GM12878 (cell line): ENCODE measurements around the gene ST6GALNAC3. TPM values are rescaled to one million over a fixed set of nuclear protein-coding genes. Genes with fewer than 3 reads are reported as not detected.

Experiments
- ATAC-seq: fragments of 200-7000 bp; cut with Tn5 transposase; 3 replicates; pipeline ENCODE4 v1.9.1; 2020; ENCODE audit warnings: mild to moderate bottlenecking, moderate library complexity
- BruUV-seq: library from RNA; stranded (reverse); fragments of 400-500 nt; replicated peaks from 2 replicates; lab custom pipeline; 2021; lab: Mats Ljungman, UMichigan
- CTCF ChIA-PET: fragments of 300-600 bp; sonication (Branson Sonifier 250); formaldehyde crosslinking; extraction: SDS; loops from one replicate; lab custom pipeline; 2021; ENCODE audit warnings: inconsistent platforms; lab: Yijun Ruan, JAX
- POLR2A ChIA-PET: fragments of 350-600 bp; formaldehyde crosslinking; extraction: SDS; loops from one replicate; lab custom pipeline; 2021; ENCODE audit warnings: inconsistent platforms; lab: Charles Lee
- RAD21 ChIA-PET: fragments of 300-600 bp; sonication (Branson Sonifier 250); formaldehyde crosslinking; loops from one replicate; lab custom pipeline; 2023; ENCODE audit warnings: antibody characterized with exemption; ENCODE audit not compliant: unreplicated experiment; lab: Charles Lee
- SMC1A ChIA-PET: fragments of 300-600 bp; sonication (Branson Sonifier 250); formaldehyde crosslinking; loops from one replicate; lab custom pipeline; 2023; ENCODE audit not compliant: unreplicated experiment, uncharacterized antibody; lab: Charles Lee
- DNase-seq: peaks from one replicate; pipeline ENCODE4 v3.0.0-alpha.2; 2011; ENCODE audit warnings: low read depth, low spot score
- FAIRE-seq: peaks from 3 replicates; lab custom pipeline; 2011; peaks lifted over from hg19 to GRCh38; lab: Jason Lieb, UNC
- H2AFZ ChIP-seq: 2 replicates; pipeline ENCODE4 v1.6.0; 2011; ENCODE audit warnings: low read depth, low read length, control low read depth; ENCODE audit not compliant: control insufficient read depth
- H3K27ac ChIP-seq: 2 replicates; pipeline ENCODE4 v1.5.1; 2011; ENCODE audit warnings: control low read depth; ENCODE audit not compliant: control insufficient read depth, insufficient read depth
- H3K27me3 ChIP-seq, 2 experiments: replicated peaks in 1 of 2; 2 replicates each; pipeline versions ENCODE4 v1.6.0 to v1.6.1; 2011; ENCODE audit warnings: low read length in 1 of 2; ENCODE audit not compliant: control insufficient read depth in 2 of 2, insufficient read depth in 2 of 2
- H3K36me3 ChIP-seq, 2 experiments: 2 replicates each; pipeline ENCODE4 v1.5.1; 2011; ENCODE audit warnings: low read length in 1 of 2; ENCODE audit not compliant: control insufficient read depth in 2 of 2, insufficient read depth in 2 of 2
- H3K4me1 ChIP-seq: 2 replicates; pipeline ENCODE4 v1.6.1; 2011; ENCODE audit warnings: mild to moderate bottlenecking, low read length, moderate library complexity, mixed read lengths; ENCODE audit not compliant: control insufficient read depth, insufficient read depth
- H3K4me2 ChIP-seq: 2 replicates; pipeline ENCODE4 v1.6.0; 2011; ENCODE audit warnings: control low read depth; ENCODE audit not compliant: control insufficient read depth, insufficient read depth
- H3K4me3 ChIP-seq: fragments of 200-600 bp; sonication (generic); 2 replicates; pipeline ENCODE4 v1.5.1; 2016
- H3K79me2 ChIP-seq: 2 replicates; pipeline ENCODE4 v1.6.0; 2011; ENCODE audit warnings: low read length; ENCODE audit not compliant: control insufficient read depth, insufficient read depth
- H3K9ac ChIP-seq: 2 replicates; pipeline ENCODE4 v1.8.0; 2011; ENCODE audit warnings: low read length, control low read depth, mixed read lengths; ENCODE audit not compliant: control insufficient read depth, insufficient read depth
- H3K9me3 ChIP-seq: replicated peaks from 3 replicates; pipeline ENCODE4 v1.5.1; 2011; ENCODE audit warnings: mild to moderate bottlenecking, low read length; ENCODE audit not compliant: control insufficient read depth, insufficient read depth
- H4K20me1 ChIP-seq: 2 replicates; pipeline ENCODE4 v1.6.0; 2011; ENCODE audit not compliant: control insufficient read depth, insufficient read depth
- BHLHE40 ChIP-seq, 2 experiments: fragments of 450-650 bp in 1 of 2; IDR thresholded peaks; 2 replicates each; pipeline ENCODE4 v1.6.1; 2011 to 2017; ENCODE audit warnings: low read depth in 2 of 2, borderline replicate concordance in 1 of 2, improper control_type of control experiment in 1 of 2, low read length in 1 of 2, mild to moderate bottlenecking in 1 of 2
- HDAC2 ChIP-seq: fragments of 200-600 bp; sonication (generic); IDR thresholded peaks from 2 replicates; pipeline ENCODE4 v1.6.1; 2017
- IRF5 ChIP-seq: fragments of 450-650 bp; IDR thresholded peaks from 2 replicates; pipeline ENCODE4 v1.6.1; 2017; ENCODE audit warnings: borderline replicate concordance
- KDM1A ChIP-seq: fragments of 200-600 bp; sonication (generic); IDR thresholded peaks from 2 replicates; pipeline ENCODE4 v1.6.1; 2016; ENCODE audit warnings: borderline replicate concordance
- MTA2 ChIP-seq: fragments of 450-650 bp; IDR thresholded peaks from 2 replicates; pipeline ENCODE4 v1.6.1; 2016; ENCODE audit warnings: low read depth, mild to moderate bottlenecking, moderate library complexity
- MTA3 ChIP-seq: IDR thresholded peaks from 2 replicates; pipeline ENCODE4 v1.6.1; 2012; ENCODE audit warnings: low read length, inconsistent platforms, borderline replicate concordance
- RAD51 ChIP-seq: fragments of 450-650 bp; IDR thresholded peaks from 2 replicates; pipeline ENCODE4 v1.6.1; 2016; ENCODE audit warnings: moderate library complexity, mild to moderate bottlenecking, inconsistent platforms
- RELA ChIP-seq: fragments of 450-650 bp; IDR thresholded peaks from 2 replicates; pipeline ENCODE4 v1.8.0; 2014; ENCODE audit warnings: borderline replicate concordance; ENCODE audit not compliant: partially characterized antibody
- SMAD1 ChIP-seq: fragments of 450-650 bp; IDR thresholded peaks from 2 replicates; pipeline ENCODE4 v1.6.1; 2018; ENCODE audit warnings: mild to moderate bottlenecking, low read depth; ENCODE audit not compliant: partially characterized antibody
- SMARCA5 ChIP-seq: fragments of 450-650 bp; IDR thresholded peaks from 2 replicates; pipeline ENCODE4 v1.6.1; 2017; ENCODE audit warnings: mild to moderate bottlenecking
- ZNF217 ChIP-seq: fragments of 450-650 bp; IDR thresholded peaks from 2 replicates; pipeline ENCODE4 v1.6.1; 2017; ENCODE audit warnings: antibody characterized with exemption, mild to moderate bottlenecking
- WGBS: methylation state at CpG from one replicate; pipeline ENCODE4 v1.1.6; 2016; ENCODE audit warnings: low lambda C conversion rate; ENCODE audit not compliant: insufficient replicate concordance, insufficient coverage; ENCODE audit errors: missing lambda C conversion rate; 5-methylcytosine and 5-hydroxymethylcytosine counted together
- in situ Hi-C: fragments of 300-500 bp; cut with MboI; formaldehyde crosslinking; loops from 9 replicates; pipeline ENCODE4 v1.14.3; 2018; ENCODE audit warnings: mixed read lengths
- intact Hi-C: fragments of 100-400 bp; cut with micrococcal nuclease; formaldehyde crosslinking; loops from one replicate; pipeline ENCODE4 v1.14.2; 2022; ENCODE audit not compliant: unreplicated experiment
- polyA plus RNA-seq, 11 experiments: library from polyadenylated mRNA; depleted of rRNA in 4 of 11; unstranded in 6 of 11; stranded (reverse) in 5 of 11; fragments of >200 nt; fragmentation: Nextera tagmentation in 4 of 11; fragmentation: Illumina TruSeq in 1 of 11; extraction: Ambion mirVana in 4 of 11; extraction: Trizol in 1 of 11; gene quantifications; 1 replicate in 1 of 11; 2 replicates in 10 of 11; pipeline versions ENCODE4 v1.2.1 to v1.2.3, GENCODE V29; 2011 to 2016; ENCODE audit warnings: inconsistent platforms in 2 of 11, missing spikeins in 2 of 11, low read depth in 1 of 11
- total RNA-seq, 4 experiments: library from RNA; depleted of rRNA in 3 of 4; stranded (reverse); fragments of >200 nt in 3 of 4; fragmentation: Illumina TruSeq in 1 of 4; extraction: Trizol in 1 of 4; gene quantifications; 2 replicates each; pipeline versions ENCODE4 v1.2.1 to v1.2.3, GENCODE V29; 2013 to 2021
- TF ChIP-seq, protein P1 (sequence below): fragments of 450-650 bp; IDR thresholded peaks from 2 replicates; pipeline ENCODE4 v1.6.1; 2016; ENCODE audit warnings: mild to moderate bottlenecking, moderate library complexity, borderline replicate concordance

ST6GALNAC3 gene
- total and polyA plus RNA-seq, 10 of the 15 experiments (the other 5 are each of a cell fraction or from before 2014, with no cell fraction given) = 0.04 to 0.68 (median 0.18) TPM; not detected in 3

- BruUV-seq = no TSS peak
- ChIA-PET CTCF (no interaction called here), RAD21 (no interaction called here), POLR2A (no interaction called here), SMC1A (no interaction called here)
- no peak overlapping the region for H3K27ac ChIP-seq
- H3K27me3 ChIP-seq = no peaks in the 10 kb centered on the region
- FAIRE-seq (no peak), DNase-seq (no peak), ATAC-seq (no peak)
- no peaks in the 10 kb centered on the region for H3K36me3 ChIP-seq
- TF ChIP-seq, protein P1, sequence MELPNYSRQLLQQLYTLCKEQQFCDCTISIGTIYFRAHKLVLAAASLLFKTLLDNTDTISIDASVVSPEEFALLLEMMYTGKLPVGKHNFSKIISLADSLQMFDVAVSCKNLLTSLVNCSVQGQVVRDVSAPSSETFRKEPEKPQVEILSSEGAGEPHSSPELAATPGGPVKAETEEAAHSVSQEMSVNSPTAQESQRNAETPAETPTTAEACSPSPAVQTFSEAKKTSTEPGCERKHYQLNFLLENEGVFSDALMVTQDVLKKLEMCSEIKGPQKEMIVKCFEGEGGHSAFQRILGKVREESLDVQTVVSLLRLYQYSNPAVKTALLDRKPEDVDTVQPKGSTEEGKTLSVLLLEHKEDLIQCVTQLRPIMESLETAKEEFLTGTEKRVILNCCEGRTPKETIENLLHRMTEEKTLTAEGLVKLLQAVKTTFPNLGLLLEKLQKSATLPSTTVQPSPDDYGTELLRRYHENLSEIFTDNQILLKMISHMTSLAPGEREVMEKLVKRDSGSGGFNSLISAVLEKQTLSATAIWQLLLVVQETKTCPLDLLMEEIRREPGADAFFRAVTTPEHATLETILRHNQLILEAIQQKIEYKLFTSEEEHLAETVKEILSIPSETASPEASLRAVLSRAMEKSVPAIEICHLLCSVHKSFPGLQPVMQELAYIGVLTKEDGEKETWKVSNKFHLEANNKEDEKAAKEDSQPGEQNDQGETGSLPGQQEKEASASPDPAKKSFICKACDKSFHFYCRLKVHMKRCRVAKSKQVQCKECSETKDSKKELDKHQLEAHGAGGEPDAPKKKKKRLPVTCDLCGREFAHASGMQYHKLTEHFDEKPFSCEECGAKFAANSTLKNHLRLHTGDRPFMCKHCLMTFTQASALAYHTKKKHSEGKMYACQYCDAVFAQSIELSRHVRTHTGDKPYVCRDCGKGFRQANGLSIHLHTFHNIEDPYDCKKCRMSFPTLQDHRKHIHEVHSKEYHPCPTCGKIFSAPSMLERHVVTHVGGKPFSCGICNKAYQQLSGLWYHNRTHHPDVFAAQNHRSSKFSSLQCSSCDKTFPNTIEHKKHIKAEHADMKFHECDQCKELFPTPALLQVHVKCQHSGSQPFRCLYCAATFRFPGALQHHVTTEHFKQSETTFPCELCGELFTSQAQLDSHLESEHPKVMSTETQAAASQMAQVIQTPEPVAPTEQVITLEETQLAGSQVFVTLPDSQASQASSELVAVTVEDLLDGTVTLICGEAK = no peak
- no peak for TF ChIP-seq SMAD1
- TF ChIP-seq SMARCA5 = no peak
- no peak overlapping the region for H2AFZ ChIP-seq
- H3K4me3 ChIP-seq = no peak overlapping the region
- no peaks in the 10 kb centered on the region for H3K4me1 ChIP-seq
- intact Hi-C loops (no loop called here), in situ Hi-C loops (no loop called here)
- no peak overlapping the region for H3K4me2 ChIP-seq
- no peak overlapping the region for H3K9ac ChIP-seq
- no peaks in the 10 kb centered on the region for H3K79me2 ChIP-seq
- no peaks in the 10 kb centered on the region for H4K20me1 ChIP-seq
- H3K9me3 ChIP-seq = no peaks in the 10 kb centered on the region
These were observed 566.2 kb downstream of the ST6GALNAC3 start for GRCh38 chr1:76640723-76641122.

DNA sequence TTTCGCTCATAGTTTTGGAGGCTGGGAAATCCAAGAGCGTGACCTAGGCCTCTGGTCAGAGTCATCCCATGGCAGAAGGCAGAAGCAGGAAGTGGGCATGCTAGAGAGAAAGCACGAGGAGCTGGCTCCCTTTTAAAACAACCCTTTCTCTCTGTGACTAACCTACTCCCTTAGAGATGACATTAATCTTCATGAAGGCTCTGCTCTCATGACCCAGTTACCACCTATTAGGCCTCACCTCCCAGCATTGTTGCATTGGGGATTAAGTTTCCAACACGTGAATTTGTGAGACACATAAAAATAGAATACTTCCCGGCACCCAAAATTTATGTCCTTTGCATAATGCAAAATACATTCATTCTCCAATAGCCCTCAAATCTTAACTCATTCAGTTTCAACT, 569.6 kb downstream of the ST6GALNAC3 start:
- Histone ChIP-seq H3K36me3 (no peaks in the 10 kb centered on the region), H3K79me2 (no peaks in the 10 kb centered on the region), H2AFZ (no peak overlapping the region), H3K9ac (no peak overlapping the region), H3K4me1 (no peaks in the 10 kb centered on the region), H3K27me3 (no peaks in the 10 kb centered on the region), H4K20me1 (no peaks in the 10 kb centered on the region), H3K9me3 (no peaks in the 10 kb centered on the region), H3K4me2 (no peak overlapping the region), H3K4me3 (no peak overlapping the region), H3K27ac (no peak overlapping the region)
- in situ Hi-C loops = no loop called here
- intact Hi-C loops = no loop called here
- ATAC-seq (no peak), FAIRE-seq (no peak), DNase-seq (no peak)
- ChIA-PET SMC1A (no interaction called here), RAD21 (no interaction called here), CTCF (no interaction called here), POLR2A (no interaction called here)
- no peak for TF ChIP-seq IRF5
- TF ChIP-seq RELA = no peak
- no peak for TF ChIP-seq MTA2
- no peak for TF ChIP-seq RAD51
- no peak for TF ChIP-seq MTA3
- TF ChIP-seq HDAC2 = no peak
- no peak for TF ChIP-seq KDM1A
- TF ChIP-seq BHLHE40 (IDR thresholded peaks at IDR 0.05; ENCODE audit: borderline replicate concordance in 1 of 2, low read depth in 2 of 2, low read length in 1 of 2) = no peak
- TF ChIP-seq ZNF217 = no peak
- WGBS = 12% methylated on average over 5 of the region's 5 CpGs
- no TSS peak for BruUV-seq
